GM21825 (cell line): Measurements from ENCODE around the gene RNF112.
"Not testable (repeated sequence)": the region's sequence is repeated elsewhere in the genome, so short reads cannot be mapped to it uniquely, and the experiment has no call there.

Experiments used
- ATAC-seq: cut with Tn5 transposase; IDR thresholded peaks from one replicate; pipeline ENCODE4 v1.9.1; 2021; ENCODE audit warnings: mild to moderate bottlenecking, moderate library complexity; ENCODE audit not compliant: unreplicated experiment

Gene RNF112

DNA sequence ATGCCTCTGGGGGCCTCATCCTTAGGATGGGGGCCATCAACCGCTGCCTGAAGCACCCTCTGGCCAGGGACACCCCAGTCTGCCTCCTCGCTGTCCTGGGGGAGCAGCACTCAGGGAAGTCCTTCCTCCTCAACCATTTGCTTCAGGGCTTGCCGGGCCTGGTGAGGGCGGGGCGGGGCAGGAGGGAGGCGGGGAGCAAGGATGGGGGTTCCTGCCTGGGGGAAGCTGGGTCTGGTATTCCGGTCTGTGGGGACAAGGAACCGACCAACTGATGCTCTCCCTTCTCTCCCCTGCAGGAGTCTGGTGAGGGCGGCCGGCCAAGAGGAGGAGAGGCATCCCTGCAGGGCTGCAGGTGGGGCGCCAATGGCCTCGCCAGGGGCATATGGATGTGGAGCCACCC lies 2.0 kb downstream of the RNF112 start:
- ATAC-seq: no peak

DNA sequence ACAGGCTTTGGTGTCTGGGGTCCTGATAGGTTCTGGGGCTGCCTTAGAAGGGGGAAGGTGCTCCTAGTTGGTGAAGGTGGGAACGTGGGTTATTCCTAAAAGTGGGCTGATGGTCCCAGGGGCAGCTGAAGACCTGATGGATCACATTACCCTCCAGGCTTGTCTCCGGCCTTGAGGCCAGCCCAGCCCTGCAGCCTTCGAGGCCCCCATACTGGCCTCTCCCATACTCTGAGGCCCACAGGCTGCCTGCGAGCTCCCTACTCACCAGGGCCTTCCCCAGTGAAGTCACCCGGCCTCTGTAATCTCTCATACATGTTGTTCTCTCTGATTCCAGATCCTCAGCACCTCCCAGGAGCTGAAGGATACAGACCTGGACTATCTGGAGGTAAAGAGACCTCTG lies 2.7 kb downstream of the RNF112 start:
- ATAC-seq: no peak

DNA sequence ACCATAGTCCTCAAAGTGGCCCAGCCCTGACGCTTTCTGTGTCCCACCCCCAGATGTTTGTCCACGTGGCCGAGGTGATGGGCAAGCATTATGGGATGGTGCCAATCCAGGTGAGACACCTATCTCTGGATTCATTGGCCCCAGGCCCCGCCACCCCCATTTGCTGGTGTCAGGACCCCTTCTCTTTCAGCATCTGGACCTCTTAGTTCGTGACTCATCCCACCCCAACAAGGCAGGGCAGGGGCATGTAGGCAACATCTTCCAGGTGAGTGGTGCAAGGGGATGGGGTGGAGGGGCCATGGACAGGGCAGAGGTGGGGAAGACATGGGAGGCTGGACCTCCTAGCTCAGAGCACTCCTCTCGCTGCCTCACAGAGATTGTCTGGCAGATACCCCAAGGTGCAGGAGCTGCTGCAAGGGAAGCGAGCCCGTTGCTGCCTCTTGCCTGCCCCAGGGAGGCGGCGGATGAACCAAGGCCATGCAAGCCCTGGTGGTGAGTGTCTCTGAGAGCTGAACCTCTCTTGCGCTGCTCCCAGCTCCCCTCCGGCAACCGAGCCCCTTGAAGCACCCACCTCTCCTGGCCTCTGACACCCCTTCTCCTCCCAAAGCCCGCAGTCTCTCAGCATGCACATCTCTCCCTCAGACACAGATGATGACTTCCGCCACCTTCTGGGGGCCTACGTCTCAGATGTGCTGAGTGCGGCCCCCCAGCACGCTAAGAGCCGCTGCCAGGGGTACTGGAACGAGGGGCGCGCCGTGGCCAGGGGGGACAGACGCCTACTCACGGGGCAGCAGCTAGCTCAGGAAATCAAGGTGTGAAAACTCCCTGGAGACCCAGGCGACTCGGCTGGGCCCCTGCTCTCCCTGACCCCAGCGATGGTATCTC lies 3.6 kb downstream of the RNF112 start:
- no peak for ATAC-seq

DNA sequence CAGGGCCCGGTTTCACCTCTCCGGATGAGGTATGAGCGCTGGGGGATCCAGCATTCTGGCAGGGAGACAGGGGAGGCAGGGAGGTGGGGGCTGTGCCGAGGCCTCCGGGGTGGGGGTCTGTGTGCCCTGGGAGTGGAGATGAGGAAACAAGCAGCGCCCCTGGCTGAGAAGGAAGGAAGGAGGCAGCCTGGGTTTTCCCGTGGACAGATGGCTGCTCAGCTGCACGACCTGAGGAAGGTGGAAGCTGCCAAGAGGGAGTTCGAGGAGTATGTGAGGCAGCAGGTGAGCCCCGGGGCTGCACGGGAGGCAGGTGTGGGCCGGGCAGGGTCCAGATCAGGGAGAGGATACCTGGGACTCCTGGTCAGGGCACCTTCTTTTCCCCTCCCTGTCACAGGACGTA lies 4.3 kb downstream of the RNF112 start:
- no peak for ATAC-seq

DNA sequence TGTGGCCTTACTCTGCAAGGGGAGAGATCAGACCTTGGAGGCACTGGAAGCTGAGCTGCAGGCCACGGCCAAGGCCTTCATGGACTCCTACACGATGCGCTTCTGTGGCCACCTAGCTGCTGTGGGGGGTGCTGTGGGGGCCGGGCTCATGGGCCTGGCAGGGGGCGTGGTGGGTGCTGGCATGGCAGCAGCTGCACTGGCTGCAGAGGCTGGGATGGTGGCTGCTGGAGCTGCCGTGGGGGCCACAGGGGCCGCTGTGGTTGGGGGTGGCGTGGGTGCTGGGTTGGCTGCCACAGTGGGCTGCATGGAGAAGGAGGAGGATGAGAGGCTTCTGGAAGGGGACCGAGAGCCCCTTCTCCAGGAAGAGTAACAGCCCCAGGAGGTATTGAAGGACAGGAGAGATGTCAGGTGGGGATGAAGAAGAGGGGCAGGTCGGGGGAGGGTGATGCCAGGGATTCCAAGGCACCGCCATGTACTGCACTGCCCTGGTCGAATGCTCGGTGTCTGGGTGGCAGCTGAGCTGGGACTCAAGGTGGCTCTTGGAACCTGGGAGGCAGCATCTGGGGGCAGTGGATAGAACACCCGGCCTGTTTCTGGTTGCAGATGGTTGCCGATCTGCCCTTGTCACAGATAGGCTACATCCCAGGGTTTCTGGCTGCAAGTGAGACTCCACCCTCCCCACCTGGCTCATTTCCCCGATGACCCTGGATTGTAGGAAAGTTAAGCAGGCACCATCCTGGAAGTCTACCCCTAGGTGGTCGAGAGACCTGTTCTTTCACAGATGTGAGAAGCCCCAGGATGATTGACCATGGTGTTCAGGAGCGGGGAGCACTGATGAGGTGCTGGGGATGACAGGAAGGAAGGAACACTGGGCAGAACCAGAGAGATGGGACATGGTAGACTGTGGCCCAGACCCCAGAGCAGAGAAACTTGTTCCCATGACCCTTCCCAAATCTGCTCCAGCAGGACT lies 5.1 kb downstream of the RNF112 start:
- no peak for ATAC-seq

DNA sequence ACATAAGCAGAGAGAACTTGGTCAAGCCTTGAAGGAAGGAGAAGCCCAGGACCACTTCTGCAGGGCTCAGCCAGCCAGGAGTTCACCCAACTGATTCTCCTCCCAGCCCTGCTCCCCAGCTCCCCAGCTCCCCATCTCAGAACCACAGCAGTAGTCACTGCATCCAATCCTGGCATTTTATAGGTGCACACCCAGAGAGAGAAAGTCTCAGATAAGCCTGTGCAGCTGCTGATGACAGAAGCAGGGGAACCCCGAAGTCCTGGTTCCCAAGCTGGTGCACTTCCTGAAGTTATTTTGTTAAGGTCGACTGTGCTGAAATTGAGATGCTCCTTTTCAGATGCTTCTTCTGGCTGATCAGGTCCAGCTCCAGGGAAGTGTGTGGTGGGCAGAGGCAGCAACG lies 6.6 kb downstream of the RNF112 start:
- ATAC-seq: no peak

DNA sequence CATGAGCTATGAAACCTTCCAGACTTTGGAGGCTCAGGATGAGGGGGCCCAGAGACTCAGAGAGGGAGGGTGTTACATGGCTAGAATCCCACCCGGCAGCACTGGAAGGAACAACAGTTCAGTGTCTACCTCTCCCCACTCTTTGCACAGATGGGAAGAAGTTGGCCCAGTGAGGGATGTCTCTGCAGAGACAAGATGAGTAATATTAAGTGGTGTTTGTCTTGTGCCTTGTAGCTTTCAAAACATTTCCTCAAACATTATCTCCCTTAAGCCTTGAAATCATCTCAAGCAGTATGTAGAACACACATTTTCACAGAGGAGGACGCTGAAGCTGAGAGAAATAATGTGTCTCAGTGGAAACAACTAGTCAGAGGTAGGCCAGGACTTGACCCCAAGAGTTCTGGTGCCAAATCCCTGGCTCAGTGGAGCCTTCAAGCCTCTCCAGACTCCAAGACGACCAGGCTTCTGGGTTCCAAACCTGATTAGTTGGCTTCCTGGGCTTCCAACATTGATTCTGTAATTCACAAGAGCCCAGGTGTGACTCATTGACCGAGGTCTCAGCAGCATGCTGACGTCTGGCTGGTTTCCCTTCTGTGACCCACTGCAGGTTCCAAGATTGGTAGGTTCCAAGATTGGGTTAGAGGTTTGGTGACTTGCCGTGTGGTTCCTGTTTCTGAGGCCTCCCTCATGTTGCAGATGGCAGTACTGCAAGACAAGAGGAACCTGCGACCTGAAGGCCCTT lies 7.4 kb downstream of the RNF112 start:
- no peak for ATAC-seq

DNA sequence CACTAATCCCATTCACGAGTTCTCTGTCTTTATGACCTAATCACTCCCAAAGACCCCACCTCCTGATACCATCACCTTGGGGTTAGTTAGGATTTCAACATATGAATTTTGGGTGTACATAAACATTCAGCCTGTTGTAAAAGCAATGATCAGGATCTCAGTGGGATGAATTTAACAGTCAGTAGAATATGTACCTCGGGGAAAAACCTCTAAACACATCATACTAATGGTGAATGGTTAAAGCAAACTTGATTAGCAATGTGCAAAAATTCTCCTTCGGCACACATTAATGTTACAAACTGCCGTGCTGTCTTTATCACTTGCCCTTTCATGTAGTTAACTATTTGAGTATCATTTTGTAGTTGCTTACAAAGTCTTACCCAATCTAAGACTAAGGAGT lies 10.2 kb downstream of the RNF112 start:
- ATAC-seq: no peak

DNA sequence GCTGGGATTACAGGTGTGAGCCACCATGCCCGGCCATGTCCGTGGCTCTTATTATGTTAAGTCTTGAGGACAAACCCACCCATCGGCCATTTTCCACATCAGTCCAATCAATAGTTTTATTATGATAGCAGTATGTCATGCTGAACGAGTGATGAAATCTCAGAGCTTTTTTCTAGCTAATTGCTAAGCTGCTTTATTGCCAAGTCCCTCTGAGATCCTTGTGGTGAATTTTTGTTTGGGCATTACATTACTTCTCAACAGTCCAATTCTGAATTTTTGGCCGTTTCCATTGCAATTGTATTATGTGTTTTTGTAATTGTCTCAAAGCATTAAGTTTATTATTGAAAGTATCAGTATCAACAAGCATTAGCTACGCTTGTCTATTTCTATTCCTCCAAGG lies 10.9 kb downstream of the RNF112 start:
- no peak for ATAC-seq

DNA sequence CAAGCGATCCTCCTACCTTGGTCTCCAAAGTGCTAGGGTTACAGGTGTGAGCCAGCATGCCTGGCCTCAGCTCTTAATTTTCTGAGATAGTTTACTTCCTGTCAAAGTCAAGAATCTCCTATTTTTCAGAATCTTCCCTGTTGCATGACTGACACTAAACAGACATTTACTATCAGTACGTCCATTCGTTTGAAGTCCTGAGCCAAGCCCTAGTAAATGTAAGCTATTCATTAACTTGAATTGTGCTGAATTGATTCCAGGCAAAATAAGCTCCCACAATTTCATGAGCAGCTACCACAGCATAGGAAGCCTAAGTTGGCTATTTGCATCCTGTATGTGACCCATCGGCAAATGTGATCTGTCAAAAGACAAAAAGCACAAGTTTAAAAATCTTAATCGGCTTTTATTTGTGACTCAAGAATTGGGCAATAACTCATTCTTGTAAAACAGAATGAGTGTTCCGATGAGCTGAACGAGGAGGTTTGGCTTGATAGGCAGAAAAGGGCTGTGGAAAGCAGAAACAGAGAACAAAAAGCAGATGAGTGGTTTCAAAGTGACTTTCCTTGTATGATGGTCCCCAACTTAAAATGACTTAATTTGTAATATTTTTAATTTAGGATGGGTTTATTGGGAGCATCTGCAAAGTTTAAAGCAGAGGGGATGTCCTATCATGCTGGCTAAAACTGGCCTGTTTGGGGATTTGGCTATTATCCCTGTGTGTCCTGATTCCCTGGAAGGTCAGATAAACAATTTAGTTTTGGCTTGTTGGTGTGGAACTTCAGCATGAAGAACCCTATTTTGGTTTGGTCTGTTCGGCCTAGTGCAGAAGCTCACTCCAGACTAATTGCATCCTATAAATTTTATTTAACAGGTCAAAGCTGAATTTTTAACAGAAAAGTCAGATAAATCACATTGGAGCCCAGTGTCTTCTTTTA lies 14.2 kb downstream of the RNF112 start:
- no peak for ATAC-seq

DNA sequence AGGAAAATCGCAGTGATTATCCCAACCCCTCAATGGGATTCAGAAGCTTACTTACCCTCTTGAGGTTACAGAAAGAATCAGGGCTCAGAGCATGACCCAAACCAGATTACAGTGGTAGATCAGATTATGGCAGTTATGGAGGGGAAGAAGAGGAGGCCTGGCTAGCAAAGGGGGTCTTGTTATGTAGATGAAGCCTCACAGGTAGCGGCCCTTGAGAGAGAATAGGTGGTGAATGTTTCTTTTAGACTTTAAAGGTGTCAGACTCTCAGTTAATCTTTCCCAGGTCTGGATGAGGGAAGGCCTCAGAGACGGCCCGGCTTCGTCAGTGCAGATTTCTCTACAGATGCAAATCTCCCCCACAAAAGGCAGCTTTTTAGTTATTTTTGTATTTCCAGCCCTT lies 15.6 kb downstream of the RNF112 start:
- no peak for ATAC-seq

DNA sequence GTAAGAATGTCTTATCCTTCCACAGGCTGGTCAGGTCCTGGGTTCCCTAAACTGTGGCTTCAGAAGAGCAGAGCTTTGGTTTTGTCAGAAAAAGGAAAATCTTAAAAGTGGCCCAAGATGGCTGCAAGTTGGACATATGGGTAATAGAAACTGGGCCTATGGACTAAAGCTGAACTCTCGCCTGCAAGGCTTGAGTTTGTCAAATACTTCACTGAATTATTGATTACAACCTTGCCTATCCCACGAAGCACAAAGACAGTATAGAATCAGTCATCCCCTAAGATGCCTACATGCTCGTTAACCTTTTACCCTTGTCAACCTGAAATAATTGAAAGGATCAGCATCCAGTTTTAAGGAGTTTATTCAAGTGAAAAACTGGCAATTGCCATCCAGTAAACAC lies 20.7 kb downstream of the RNF112 start:
- no peak for ATAC-seq

DNA sequence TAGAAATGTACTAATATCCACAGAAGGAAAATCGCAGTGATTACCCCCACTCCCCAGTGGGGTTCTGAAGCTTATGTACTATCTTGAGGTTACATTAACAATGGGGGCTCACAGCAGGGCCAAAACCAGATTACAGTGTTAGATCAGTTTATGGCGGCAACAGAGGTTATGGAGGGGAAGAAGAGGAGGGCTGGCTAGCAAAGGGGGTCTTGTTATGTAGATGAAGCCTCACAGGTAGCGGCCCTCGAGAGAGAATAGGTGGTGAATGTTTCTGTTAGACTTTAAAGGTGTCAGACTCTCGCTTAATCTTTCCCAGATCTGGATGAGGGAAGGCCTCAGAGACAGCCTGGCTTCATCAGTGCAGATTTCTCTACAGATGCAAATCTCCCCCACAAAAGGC lies 22.2 kb downstream of the RNF112 start:
- ATAC-seq: no peak

DNA sequence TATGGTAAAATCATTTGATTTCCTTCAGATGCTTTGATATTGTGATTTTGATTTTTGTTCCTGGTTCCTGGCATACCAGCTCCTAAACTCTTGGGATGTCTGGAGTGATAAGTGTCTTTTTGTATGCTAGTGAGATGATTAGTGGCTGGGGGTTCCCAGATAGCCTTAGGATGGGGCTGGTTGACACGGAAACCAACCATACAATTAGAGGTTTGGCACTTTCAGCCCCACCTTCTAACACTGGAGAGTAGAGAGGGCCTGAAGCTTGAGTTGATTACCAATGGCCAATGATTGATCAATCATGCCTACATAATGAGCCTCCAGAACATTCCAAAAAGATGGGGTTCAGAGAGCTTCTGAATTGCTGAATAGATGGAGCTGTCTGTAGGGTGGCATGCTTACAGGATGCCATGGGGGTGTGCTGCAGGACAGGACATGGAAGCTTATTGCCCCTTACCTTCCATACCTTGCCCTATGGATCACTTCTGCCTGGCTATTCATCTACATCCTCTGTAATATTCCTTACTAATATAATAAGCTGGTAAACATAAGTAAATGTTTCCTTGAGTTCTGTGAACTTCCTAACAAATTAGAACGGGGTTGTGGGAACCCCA lies 22.8 kb downstream of the RNF112 start:
- ATAC-seq: no peak

DNA sequence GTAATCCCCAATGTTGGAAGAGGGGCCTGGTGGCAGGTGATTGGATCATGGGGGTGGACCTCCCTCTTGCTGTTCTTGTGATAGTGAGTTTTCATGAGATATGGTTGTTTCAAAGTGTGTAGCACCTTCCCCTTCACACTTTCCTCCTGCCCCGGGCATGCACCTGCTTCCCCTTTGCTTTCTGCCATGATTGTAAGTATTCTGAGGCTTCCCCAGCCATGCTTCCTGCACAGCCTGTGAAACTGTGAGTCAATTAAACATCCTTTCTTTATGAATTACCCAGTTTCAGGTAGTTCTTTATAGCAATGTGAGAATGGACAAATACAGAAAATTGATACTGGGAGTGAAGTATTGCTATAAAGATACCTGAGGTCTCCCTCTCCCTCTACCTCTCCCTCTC lies 29.4 kb downstream of the RNF112 start:
- no peak for ATAC-seq

DNA sequence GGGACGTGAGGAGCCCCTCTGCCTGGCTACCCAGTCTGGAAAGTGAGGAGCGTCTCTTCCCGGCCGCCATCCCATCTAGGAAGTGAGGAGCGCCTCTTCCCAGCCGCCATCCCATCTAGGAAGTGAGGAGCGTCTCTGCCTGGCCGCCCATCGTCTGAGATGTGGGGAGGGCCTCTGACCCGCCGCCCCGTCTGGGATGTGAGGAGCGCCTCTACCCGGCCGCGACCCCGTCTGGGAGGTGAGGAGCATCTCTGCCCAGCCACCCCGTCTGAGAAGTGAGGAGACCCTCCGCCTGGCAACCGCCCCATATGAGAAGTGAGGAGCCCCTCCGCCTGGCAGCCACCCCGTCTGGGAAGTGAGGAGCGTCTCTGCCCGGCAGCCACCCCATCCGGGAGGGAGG lies 30.3 kb downstream of the RNF112 start:
- ATAC-seq: not testable (repeated sequence)

DNA sequence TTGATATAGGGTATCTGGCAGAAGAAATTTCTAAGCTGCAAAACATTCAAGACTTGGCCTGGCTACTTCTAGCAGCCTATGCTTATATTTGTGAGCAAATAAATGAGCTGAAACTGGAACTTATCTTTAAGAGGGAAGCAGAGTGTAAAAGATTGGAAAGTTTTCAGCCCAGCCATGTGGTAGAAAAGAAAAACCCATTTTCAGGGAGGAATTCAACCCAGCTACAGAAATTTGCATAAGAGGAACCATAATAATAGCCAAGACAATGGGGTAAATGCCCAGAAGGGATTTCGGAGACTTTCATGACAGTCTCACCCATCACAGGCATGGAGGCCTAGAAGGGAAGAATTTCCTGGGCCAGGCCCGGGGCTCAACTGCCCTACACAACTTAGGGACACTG lies 31.7 kb downstream of the RNF112 start:
- ATAC-seq: no peak

DNA sequence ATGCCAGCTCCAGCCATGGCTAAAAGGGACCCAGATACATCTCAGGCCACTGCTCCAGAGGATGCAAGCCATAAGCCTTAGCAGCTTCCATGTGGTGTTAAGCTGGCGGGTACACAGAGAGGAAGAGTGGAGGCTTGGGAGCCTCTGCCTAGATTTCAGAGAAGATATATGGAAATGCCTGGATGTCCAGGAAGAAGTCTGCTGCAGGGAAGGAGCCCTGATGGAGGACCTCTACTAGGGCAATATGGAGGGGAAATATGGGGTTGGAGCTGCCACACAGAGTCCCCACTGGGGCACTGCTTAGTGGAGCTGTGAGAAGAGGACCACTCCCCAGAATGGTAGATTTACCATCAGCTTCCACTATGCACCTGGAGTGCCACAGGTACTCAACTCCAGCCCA lies 32.1 kb downstream of the RNF112 start:
- no peak for ATAC-seq

DNA sequence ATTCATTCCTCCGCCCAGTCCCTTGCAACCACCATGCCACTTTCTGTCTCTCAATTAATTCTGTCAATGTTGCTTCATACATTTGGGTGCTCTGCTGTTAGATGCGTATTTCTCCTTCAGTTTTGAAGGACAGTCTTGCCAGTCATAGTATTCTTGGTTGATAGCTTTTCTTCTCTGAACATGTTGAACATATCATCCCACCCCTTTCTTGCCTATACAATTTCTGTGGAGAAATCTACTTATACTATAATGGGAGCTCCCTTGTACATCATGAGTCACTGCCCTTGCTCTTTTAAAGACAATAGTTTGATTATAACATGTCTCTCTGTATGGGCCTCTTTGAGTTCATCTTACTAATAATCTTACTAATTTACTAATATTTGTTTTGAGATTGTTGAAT lies 34.1 kb downstream of the RNF112 start:
- ATAC-seq: no peak

DNA sequence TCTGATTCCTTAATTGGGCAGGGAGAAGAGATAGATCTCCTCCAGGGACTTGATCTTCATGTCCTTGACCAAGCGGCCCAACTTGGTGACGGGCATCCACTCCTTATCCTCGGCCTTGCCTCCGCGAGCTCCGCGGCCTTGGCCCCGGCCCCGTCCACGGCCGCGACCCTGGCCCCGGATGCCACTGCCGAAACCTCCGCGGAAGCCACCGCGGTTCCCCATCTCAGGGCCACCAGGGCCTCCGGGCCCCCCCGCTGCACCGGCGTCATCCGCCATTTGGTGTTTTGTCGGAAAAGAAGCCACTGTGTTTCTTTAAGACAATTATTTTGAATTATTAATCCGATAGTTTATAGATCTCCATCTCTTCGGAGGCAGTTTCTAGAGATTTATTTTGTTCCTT lies 35.5 kb downstream of the RNF112 start:
- not testable (repeated sequence) for ATAC-seq
